ENCODE results near the gene IGF2R. TPM values are rescaled to one million over a fixed set of nuclear protein-coding genes. Genes with fewer than 3 reads are reported as not detected.
"Not testable (repeated sequence)": the region's sequence is repeated elsewhere in the genome, so short reads cannot be mapped to it uniquely, and the experiment has no call there.

IGF2R gene
- total RNA-seq, 2 donors from 2014 or later: 50.8 TPM

DNA sequence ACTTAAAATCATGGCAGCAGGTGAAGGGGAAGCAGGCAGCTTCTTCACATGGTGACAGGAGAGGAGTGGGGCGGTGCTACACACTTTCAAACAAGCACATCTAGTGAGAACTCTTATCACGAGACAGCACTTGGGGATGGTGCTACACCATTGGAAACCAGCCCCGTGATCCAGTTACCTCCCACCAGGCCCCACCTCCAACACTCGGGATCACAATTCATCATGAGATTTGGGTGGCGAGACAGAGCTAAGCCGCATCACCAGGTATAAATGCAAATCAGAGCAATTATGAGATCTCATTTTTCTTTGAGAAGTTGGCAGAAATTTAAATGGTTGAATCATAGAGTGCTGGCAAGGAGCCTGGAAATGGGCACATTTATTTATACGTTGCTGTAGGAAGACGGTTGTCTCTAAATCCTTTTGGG lies 31.4 kb downstream of the IGF2R start:
- DNase-seq (no peak), ATAC-seq (no peak)
- Histone ChIP-seq H3K27me3 (no peaks in the 10 kb centered on the region), H3K27ac (no peak overlapping the region), H3K4me3 (no peak overlapping the region), H3K4me1 (no peaks in the 10 kb centered on the region), H3K9me3 (no peaks in the 10 kb centered on the region), H3K36me3 (replicated peaks in 1 of 2; ENCODE audit: insufficient read depth in 1 of 2, low read depth in 2 of 2) (no peaks in the 10 kb centered on the region)
- intact Hi-C loops (cut with DNase I): no loop called here
- WGBS, 2 donors: 87% methylated on average over 8 of the region's 8 CpGs
- TF ChIP-seq POLR2A (IDR thresholded peaks at IDR 0.05): no peak
- TF ChIP-seq, protein P1, sequence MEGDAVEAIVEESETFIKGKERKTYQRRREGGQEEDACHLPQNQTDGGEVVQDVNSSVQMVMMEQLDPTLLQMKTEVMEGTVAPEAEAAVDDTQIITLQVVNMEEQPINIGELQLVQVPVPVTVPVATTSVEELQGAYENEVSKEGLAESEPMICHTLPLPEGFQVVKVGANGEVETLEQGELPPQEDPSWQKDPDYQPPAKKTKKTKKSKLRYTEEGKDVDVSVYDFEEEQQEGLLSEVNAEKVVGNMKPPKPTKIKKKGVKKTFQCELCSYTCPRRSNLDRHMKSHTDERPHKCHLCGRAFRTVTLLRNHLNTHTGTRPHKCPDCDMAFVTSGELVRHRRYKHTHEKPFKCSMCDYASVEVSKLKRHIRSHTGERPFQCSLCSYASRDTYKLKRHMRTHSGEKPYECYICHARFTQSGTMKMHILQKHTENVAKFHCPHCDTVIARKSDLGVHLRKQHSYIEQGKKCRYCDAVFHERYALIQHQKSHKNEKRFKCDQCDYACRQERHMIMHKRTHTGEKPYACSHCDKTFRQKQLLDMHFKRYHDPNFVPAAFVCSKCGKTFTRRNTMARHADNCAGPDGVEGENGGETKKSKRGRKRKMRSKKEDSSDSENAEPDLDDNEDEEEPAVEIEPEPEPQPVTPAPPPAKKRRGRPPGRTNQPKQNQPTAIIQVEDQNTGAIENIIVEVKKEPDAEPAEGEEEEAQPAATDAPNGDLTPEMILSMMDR (IDR thresholded peaks at IDR 0.05): no peak

DNA sequence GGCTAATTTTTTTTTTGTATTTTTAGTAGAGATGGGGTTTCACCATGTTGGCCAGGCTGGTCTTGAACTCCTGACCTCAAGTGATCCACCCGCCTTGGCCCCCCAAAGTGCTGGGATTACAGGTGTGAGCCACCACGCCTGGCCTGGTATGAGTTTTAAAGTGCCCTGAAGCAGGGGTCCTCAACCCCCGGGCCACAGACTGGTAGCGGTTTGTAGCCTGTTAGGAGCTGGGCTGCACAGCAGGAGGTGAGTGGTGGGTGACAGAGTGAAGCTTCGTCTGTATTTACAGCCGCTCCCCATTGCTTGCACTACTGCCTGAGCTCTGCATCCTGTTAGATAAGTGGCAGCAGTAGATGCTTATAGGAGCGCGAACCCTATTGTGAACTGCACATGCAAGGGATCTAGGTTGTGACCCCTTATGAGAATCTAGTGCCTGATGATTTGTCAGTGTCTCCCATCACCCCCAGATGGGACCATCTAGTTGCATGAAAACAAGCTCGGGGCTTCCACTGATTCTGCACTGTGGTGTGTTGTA lies 32.1 kb downstream of the IGF2R start:
- H3K9me3 ChIP-seq; intact Hi-C loops (cut with DNase I): not testable (repeated sequence)

DNA sequence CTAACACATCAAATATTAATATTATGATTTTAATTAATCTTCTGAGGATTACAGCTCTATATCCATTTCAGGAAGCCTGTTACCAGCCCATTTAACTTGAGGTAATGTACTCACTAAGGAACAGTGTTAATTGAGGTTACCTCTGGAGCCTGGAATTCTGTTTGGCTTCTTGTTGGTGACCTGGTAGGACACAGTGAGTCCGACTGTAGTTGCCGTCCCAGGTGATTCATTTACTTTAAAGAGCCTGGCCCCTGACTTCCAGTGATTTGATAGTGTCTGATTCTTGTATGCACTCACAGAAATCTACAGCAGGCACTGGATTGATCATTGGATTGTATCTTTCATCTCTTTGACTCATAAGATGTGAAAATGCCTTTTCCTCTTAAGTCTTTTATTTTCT lies 34.0 kb downstream of the IGF2R start:
- DNase-seq: no peak
- 33 to 51% methylated on average over 2 of the region's 2 CpGs for WGBS, 2 donors
- intact Hi-C loops (cut with DNase I): no loop called here
- Histone ChIP-seq H3K27me3 (no peaks in the 10 kb centered on the region), H3K4me3 (no peak overlapping the region), H3K36me3 (replicated peaks in 1 of 2; ENCODE audit: insufficient read depth in 1 of 2, low read depth in 2 of 2) (no peaks in the 10 kb centered on the region), H3K27ac (no peak overlapping the region), H3K9me3 (no peaks in the 10 kb centered on the region), H3K4me1 (peaks cover 15% of the 10 kb centered on the region)
- no peak for ATAC-seq
- no peak for TF ChIP-seq POLR2A (IDR thresholded peaks at IDR 0.05)
- TF ChIP-seq, protein P1 (IDR thresholded peaks at IDR 0.05): no peak

More for the DNA sequence above, 32.1 kb downstream of the IGF2R start:
- H3K36me3 ChIP-seq (replicated peaks in 1 of 2; ENCODE audit: insufficient read depth in 1 of 2, low read depth in 2 of 2); H3K4me3 ChIP-seq; DNase-seq; ATAC-seq; H3K4me1 ChIP-seq; H3K27ac ChIP-seq; H3K27me3 ChIP-seq: not testable (repeated sequence)
- 81 to 83% methylated on average over 5 to 9 of the region's 9 CpGs for WGBS, 2 donors

DNA sequence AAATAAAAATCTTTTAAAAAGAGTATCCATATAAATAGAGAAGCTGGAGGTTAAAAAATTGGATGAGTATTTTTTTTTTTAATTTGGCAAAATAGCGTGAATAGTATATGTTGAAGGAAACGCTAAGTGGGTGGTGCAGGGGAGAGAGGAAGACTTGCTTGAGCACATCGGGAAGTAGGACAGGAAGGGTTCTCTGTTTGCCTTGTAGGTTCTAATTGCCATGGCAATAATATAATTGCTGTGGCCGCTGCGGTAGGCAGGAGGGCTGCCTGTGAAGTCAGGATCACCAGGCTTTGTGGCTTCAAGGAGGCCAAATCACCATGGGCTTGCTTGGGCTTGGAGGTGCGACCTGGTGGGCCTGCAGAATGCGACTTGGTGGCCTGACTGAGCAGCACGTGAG lies 35.1 kb downstream of the IGF2R start:
- H3K4me1 ChIP-seq: peaks cover 15% of the 10 kb centered on the region
- 91 to 95% methylated on average over 8 of the region's 8 CpGs for WGBS, 2 donors
- no peaks in the 10 kb centered on the region for H3K9me3 ChIP-seq
- intact Hi-C loops (cut with DNase I): no loop called here
- ATAC-seq: no peak
- TF ChIP-seq, protein P1 (IDR thresholded peaks at IDR 0.05): no peak
- TF ChIP-seq POLR2A (IDR thresholded peaks at IDR 0.05): no peak
- no peak overlapping the region for H3K27ac ChIP-seq
- no peaks in the 10 kb centered on the region for H3K27me3 ChIP-seq
- DNase-seq: no peak
- no peaks in the 10 kb centered on the region for H3K36me3 ChIP-seq (replicated peaks in 1 of 2; ENCODE audit: insufficient read depth in 1 of 2, low read depth in 2 of 2)
- H3K4me3 ChIP-seq: no peak overlapping the region

DNA sequence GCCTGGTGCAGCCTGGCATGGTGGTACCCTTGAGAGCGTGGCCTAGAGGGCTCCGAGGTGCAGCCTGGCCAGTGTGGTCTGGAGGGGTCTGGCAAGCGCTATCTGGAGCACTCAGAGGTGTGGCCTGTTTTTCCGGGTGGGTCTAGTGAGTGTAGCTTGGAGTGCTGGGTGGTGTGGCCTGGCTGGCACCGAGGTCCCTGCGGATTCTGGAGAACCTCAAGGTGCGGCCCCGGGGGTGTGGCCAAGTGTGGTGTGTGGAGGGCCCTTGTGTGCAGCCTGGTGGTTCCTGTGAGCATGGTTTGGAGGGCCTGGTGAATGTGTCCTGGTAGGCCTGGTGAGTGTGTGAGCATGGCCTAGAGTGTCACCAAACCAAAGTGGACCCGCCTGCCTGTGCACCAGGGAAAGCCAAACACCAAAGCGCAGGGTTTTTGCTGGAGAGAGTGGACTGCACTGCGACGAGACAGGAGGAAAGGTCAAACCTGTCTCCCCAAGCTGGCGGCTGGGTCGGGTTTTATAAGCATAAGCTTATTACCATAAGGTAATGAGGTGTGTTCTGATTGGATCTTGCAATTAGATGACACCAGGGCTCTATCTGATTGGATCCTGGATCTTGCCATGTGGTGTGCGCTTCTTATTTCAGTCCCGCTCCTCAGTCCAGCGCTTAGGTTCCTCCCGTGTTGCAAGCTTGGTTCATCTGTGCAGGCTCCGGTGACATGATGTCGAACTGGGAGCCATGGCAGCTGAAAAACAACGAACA lies 35.7 kb downstream of the IGF2R start:
- no peak for DNase-seq
- Histone ChIP-seq H3K4me3 (no peak overlapping the region), H3K36me3 (replicated peaks in 1 of 2; ENCODE audit: insufficient read depth in 1 of 2, low read depth in 2 of 2) (no peaks in the 10 kb centered on the region), H3K4me1 (peaks cover 15% of the 10 kb centered on the region), H3K27me3 (no peaks in the 10 kb centered on the region), H3K9me3 (no peaks in the 10 kb centered on the region), H3K27ac (no peak overlapping the region)
- TF ChIP-seq POLR2A (IDR thresholded peaks at IDR 0.05): no peak
- TF ChIP-seq, protein P1 (IDR thresholded peaks at IDR 0.05): no peak
- WGBS, 2 donors: 95 to 99% methylated on average over 15 to 21 of the region's 21 CpGs
- no peak for ATAC-seq
- intact Hi-C loops (cut with DNase I): no loop called here
